IMR-90 (cell line): Measurements from ENCODE around the gene ASCL5. TPM values are rescaled to one million over a fixed set of nuclear protein-coding genes. Genes with fewer than 3 reads are reported as not detected.

ENCODE experiments used
- ATAC-seq: fragments of 200-7000 bp; cut with Tn5 transposase; 2 replicates; pipeline ENCODE4 v1.9.1; 2020; ENCODE audit warnings: low read depth, mild to moderate bottlenecking, moderate library complexity
- BruUV-seq: library from RNA; stranded (reverse); fragments of 400-500 nt; replicated peaks from 2 replicates; lab custom pipeline; 2021; lab: Mats Ljungman, UMichigan
- CTCF ChIA-PET: fragments of 300-600 bp; formaldehyde crosslinking; extraction: SDS; loops from one replicate; lab custom pipeline; 2021; ENCODE audit warnings: antibody characterized with exemption; lab: Yijun Ruan, JAX
- POLR2A ChIA-PET: fragments of 300-600 bp; sonication (Branson Sonifier 250); formaldehyde crosslinking; loops from one replicate; lab custom pipeline; 2022; ENCODE audit warnings: antibody characterized with exemption; ENCODE audit not compliant: unreplicated experiment; lab: Charles Lee
- DNase-seq: peaks from one replicate; pipeline ENCODE4 v3.0.0; 2013
- H2AFZ ChIP-seq: replicated peaks from 2 replicates; pipeline ENCODE3; 2013; ENCODE audit warnings: low read length, mild to moderate bottlenecking; ENCODE audit not compliant: poor library complexity
- H2AK5ac ChIP-seq: 2 replicates; pipeline ENCODE4 v1.6.1; 2013; ENCODE audit warnings: low read depth, low read length, inconsistent platforms
- H2AK9ac ChIP-seq: replicated peaks from 2 replicates; pipeline ENCODE3; 2013; ENCODE audit warnings: mild to moderate bottlenecking, low read depth, low read length, moderate library complexity; ENCODE audit not compliant: poor library complexity
- H2BK120ac ChIP-seq: 2 replicates; pipeline ENCODE4 v1.6.1; 2013; ENCODE audit warnings: low read depth, low read length, inconsistent platforms
- H2BK15ac ChIP-seq: 3 replicates; pipeline ENCODE4 v1.6.1; 2013; ENCODE audit warnings: low read depth, low read length, inconsistent platforms
- H2BK20ac ChIP-seq: 2 replicates; pipeline ENCODE4 v1.6.1; 2013; ENCODE audit warnings: low read depth, mild to moderate bottlenecking, inconsistent platforms, low read length, moderate library complexity
- H2BK5ac ChIP-seq: 2 replicates; pipeline ENCODE4 v1.6.1; 2013; ENCODE audit warnings: mild to moderate bottlenecking, low read depth, low read length, inconsistent platforms; ENCODE audit not compliant: poor library complexity, severe bottlenecking
- H3K14ac ChIP-seq: replicated peaks from 2 replicates; pipeline ENCODE4 v1.6.1; 2013; ENCODE audit warnings: low read depth, low read length, inconsistent platforms
- H3K18ac ChIP-seq: 2 replicates; pipeline ENCODE4 v1.6.1; 2013; ENCODE audit warnings: low read depth, low read length, control low read depth
- H3K23ac ChIP-seq: 2 replicates; pipeline ENCODE4 v1.6.1; 2013; ENCODE audit warnings: low read depth, low read length, inconsistent platforms
- H3K27ac ChIP-seq: 2 replicates; pipeline ENCODE4 v1.5.1; 2013; ENCODE audit warnings: mild to moderate bottlenecking, control low read depth, low read length; ENCODE audit not compliant: insufficient read depth
- H3K27me3 ChIP-seq: 2 replicates; pipeline ENCODE4 v1.6.1; 2013; ENCODE audit warnings: low read length; ENCODE audit not compliant: control insufficient read depth, insufficient read depth
- H3K36me3 ChIP-seq: 2 replicates; pipeline ENCODE4 v1.6.1; 2013; ENCODE audit warnings: low read length, mixed read lengths; ENCODE audit not compliant: control insufficient read depth, insufficient read depth
- H3K4ac ChIP-seq: 2 replicates; pipeline ENCODE4 v1.6.1; 2013; ENCODE audit warnings: low read depth, low read length, inconsistent platforms
- H3K4me1 ChIP-seq: 2 replicates; pipeline ENCODE4 v1.6.1; 2013; ENCODE audit warnings: low read length, mixed read lengths; ENCODE audit not compliant: control insufficient read depth, insufficient read depth
- H3K4me2 ChIP-seq: 2 replicates; pipeline ENCODE4 v1.6.1; 2013; ENCODE audit warnings: low read depth, mild to moderate bottlenecking, control low read depth, low read length, moderate library complexity
- H3K4me3 ChIP-seq: 2 replicates; pipeline ENCODE4 v1.5.1; 2013; ENCODE audit warnings: low read depth, mild to moderate bottlenecking, control low read depth, low read length, moderate library complexity; ENCODE audit not compliant: insufficient read depth
- H3K56ac ChIP-seq: 2 replicates; pipeline ENCODE4 v1.6.1; 2013; ENCODE audit warnings: low read length, inconsistent platforms; ENCODE audit not compliant: insufficient read depth; ENCODE audit errors: extremely low read depth
- H3K79me1 ChIP-seq, 2 experiments: 2 replicates each; pipeline ENCODE4 v1.6.1; 2013; ENCODE audit warnings: low read length in 2 of 2, inconsistent platforms in 1 of 2, low read depth in 1 of 2
- H3K9ac ChIP-seq: 2 replicates; pipeline ENCODE4 v1.6.1; 2013; ENCODE audit warnings: low read depth, low read length, control low read depth
- H3K9me1 ChIP-seq: 2 replicates; pipeline ENCODE4 v1.6.1; 2013; ENCODE audit warnings: low read length, inconsistent platforms; ENCODE audit not compliant: insufficient read depth
- H3K9me3 ChIP-seq: 2 replicates; pipeline ENCODE4 v1.6.1; 2013; ENCODE audit warnings: low read length; ENCODE audit not compliant: control insufficient read depth, insufficient read depth
- H4K20me1 ChIP-seq: 2 replicates; pipeline ENCODE4 v1.6.1; 2013; ENCODE audit warnings: low read length, inconsistent platforms; ENCODE audit not compliant: insufficient read depth
- H4K5ac ChIP-seq: 2 replicates; pipeline ENCODE4 v1.6.1; 2013; ENCODE audit warnings: mild to moderate bottlenecking, low read depth, low read length, control low read depth
- H4K8ac ChIP-seq, 2 experiments: 2 replicates each; pipeline ENCODE4 v1.6.1; 2013; ENCODE audit warnings: low read depth in 2 of 2, low read length in 2 of 2, control low read depth in 1 of 2, inconsistent platforms in 1 of 2
- H4K91ac ChIP-seq: 2 replicates; pipeline ENCODE4 v1.6.1; 2013; ENCODE audit warnings: low read depth, low read length, inconsistent platforms; ENCODE audit not compliant: insufficient read depth
- BHLHE40 ChIP-seq: fragments of 150-350 bp; IDR thresholded peaks from 2 replicates; pipeline ENCODE4 v1.6.1; 2016; ENCODE audit warnings: mild to moderate bottlenecking, low read depth, low read length
- CEBPB ChIP-seq: IDR thresholded peaks from 2 replicates; pipeline ENCODE4 v1.6.1; 2012; ENCODE audit warnings: low read depth, low read length, improper control_type of control experiment
- CHD1 ChIP-seq: IDR thresholded peaks from 2 replicates; pipeline ENCODE4 v1.6.1; 2012; ENCODE audit warnings: low read depth, low read length, improper control_type of control experiment
- MAFK ChIP-seq: IDR thresholded peaks from 2 replicates; pipeline ENCODE4 v1.6.1; 2012; ENCODE audit warnings: low read depth, low read length, improper control_type of control experiment
- MXI1 ChIP-seq: IDR thresholded peaks from 2 replicates; pipeline ENCODE4 v1.6.1; 2012; ENCODE audit warnings: low read depth, mild to moderate bottlenecking, low read length, moderate library complexity, borderline replicate concordance
- POLR2A ChIP-seq: IDR thresholded peaks from 2 replicates; pipeline ENCODE4 v1.6.1; 2012; ENCODE audit warnings: mild to moderate bottlenecking, low read depth, low read length
- RAD21 ChIP-seq: IDR thresholded peaks from 2 replicates; pipeline ENCODE4 v1.6.1; 2012; ENCODE audit warnings: low read length, improper control_type of control experiment
- RFX5 ChIP-seq: IDR thresholded peaks from 2 replicates; pipeline ENCODE4 v1.8.0; 2012; ENCODE audit warnings: low read depth, mild to moderate bottlenecking, low read length, moderate library complexity
- SMC3 ChIP-seq: fragments of 150-350 bp; IDR thresholded peaks from 2 replicates; pipeline ENCODE4 v1.6.1; 2016; ENCODE audit warnings: low read depth, mild to moderate bottlenecking, antibody characterized with exemption, low read length, moderate library complexity
- WGBS, 2 experiments: methylation state at CpG; one replicate each; pipeline versions ENCODE4 v1.1.5 to v1.1.7; 2013; ENCODE audit warnings: missing lambda C conversion rate in 2 of 2; ENCODE audit not compliant: insufficient read length in 1 of 2; ENCODE audit errors: extremely low coverage in 2 of 2; 5-methylcytosine and 5-hydroxymethylcytosine counted together
- dilution Hi-C: fragments of 300-500 bp; cut with HindIII; formaldehyde crosslinking; loops from one replicate; pipeline ENCODE4 v1.14.3; 2018; ENCODE audit warnings: low sequenced_read_pairs; ENCODE audit not compliant: unreplicated experiment
- in situ Hi-C: fragments of 300-500 bp; cut with MboI; formaldehyde crosslinking; loops from 3 replicates; pipeline ENCODE4 v1.14.3; 2019; ENCODE audit warnings: low sequenced_read_pairs, inconsistent platforms, mixed read lengths
- intact Hi-C: fragments of 100-400 bp; cut with micrococcal nuclease; formaldehyde crosslinking; loops from 2 replicates; pipeline ENCODE4 v1.10.0; 2022
- polyA plus RNA-seq, 3 experiments: library from polyadenylated mRNA; depleted of rRNA; stranded (reverse); fragments of >200 nt; gene quantifications; 2 replicates each; pipeline ENCODE4 v1.2.3, GENCODE V29; 2012; ENCODE audit warnings: low replicate concordance in 1 of 3
- total RNA-seq: library from RNA; depleted of rRNA; stranded (reverse); fragments of >200 nt; gene quantifications from 2 replicates; pipeline ENCODE4 v1.2.3, GENCODE V29; 2012

ASCL5 gene
- total and polyA plus RNA-seq, 2 of the 4 experiments (the other 2 are of a cell fraction), result not detected

GRCh38 chr1:201111672-201112071 lies 15.3 kb downstream of the ASCL5 start:
- Histone ChIP-seq H3K14ac (no peak overlapping the region), H3K79me1 (no peaks in the 10 kb centered on the region), H3K9me1 (no peaks in the 10 kb centered on the region), H2BK20ac (no peak overlapping the region), H2AK5ac (no peak overlapping the region), H2BK15ac (no peak overlapping the region), H3K9ac (no peak overlapping the region), H3K27ac (no peak overlapping the region), H4K5ac (no peak overlapping the region), H2AK9ac (no peak overlapping the region), H2BK120ac (no peak overlapping the region), H2BK5ac (no peak overlapping the region), H3K4me3 (no peak overlapping the region), H3K4me1 (peaks cover 2% of the 10 kb centered on the region; the same call in 1 of the 2 replicates), H3K4ac (no peak overlapping the region), H4K91ac (no peak overlapping the region), H3K56ac (no peak overlapping the region), H2AFZ (no peak overlapping the region), H3K9me3 (no peaks in the 10 kb centered on the region), H3K27me3 (peaks cover 62% of the 10 kb centered on the region), H3K23ac (no peak overlapping the region), H4K20me1 (no peaks in the 10 kb centered on the region), H4K8ac (no peak overlapping the region), H3K18ac (no peak overlapping the region), H3K4me2 (no peak overlapping the region), H3K36me3 (no peaks in the 10 kb centered on the region)
- TF ChIP-seq MXI1, result no peak
- no peak for TF ChIP-seq POLR2A
- TF ChIP-seq MAFK, result no peak
- TF ChIP-seq RFX5, result no peak
- no peak for TF ChIP-seq SMC3
- no peak for TF ChIP-seq BHLHE40
- TF ChIP-seq CHD1, result no peak
- TF ChIP-seq RAD21, result no peak
- TF ChIP-seq CEBPB, result no peak
- ChIA-PET POLR2A (no interaction called here), CTCF (no interaction called here)
- no TSS peak for BruUV-seq
- no peak for ATAC-seq
- dilution Hi-C loops, result no loop called here
- in situ Hi-C loops, result no loop called here
- intact Hi-C loops, result no loop called here
- no CpG with 5 or more reads among the region's 3 CpGs for WGBS, 2 experiments
- DNase-seq, result no peak
